Activated B cell treated with CpG ODN at 0.5 μM for 24 hours (primary cell): Measurements from ENCODE around the gene CAPRIN1. TPM values are rescaled to one million over a fixed set of nuclear protein-coding genes. Genes with fewer than 3 reads are reported as not detected.

Experiments used
- ATAC-seq: fragments of 200-7000 bp; cut with Tn5 transposase; one replicate; pipeline ENCODE4 v1.10.0; 2021; ENCODE audit warnings: low read depth, mild to moderate bottlenecking, moderate library complexity
- CTCF ChIA-PET: fragments of 350-600 bp; sonication (Branson Sonifier 250); formaldehyde crosslinking; loops from one replicate; lab custom pipeline; 2021; ENCODE audit warnings: antibody characterized with exemption; lab: Charles Lee
- POLR2A ChIA-PET: fragments of 350-600 bp; sonication (Branson Sonifier 250); formaldehyde crosslinking; loops from one replicate; lab custom pipeline; 2021; ENCODE audit warnings: antibody characterized with exemption; lab: Charles Lee
- DNase-seq: peaks from one replicate; pipeline ENCODE4 v3.0.0; 2022
- H3K27ac Mint-ChIP-seq: one replicate; pipeline ENCODE4 v1.8.0; 2020; ENCODE audit warnings: mixed read lengths
- H3K27me3 Mint-ChIP-seq: one replicate; pipeline ENCODE4 v1.8.0; 2021; ENCODE audit warnings: mixed read lengths
- H3K36me3 Mint-ChIP-seq: one replicate; pipeline ENCODE4 v1.8.0; 2021; ENCODE audit warnings: low read depth, mixed read lengths
- H3K4me1 Mint-ChIP-seq: one replicate; pipeline ENCODE4 v1.8.0; 2021; ENCODE audit warnings: mixed read lengths
- H3K4me3 Mint-ChIP-seq: one replicate; pipeline ENCODE4 v1.8.0; 2020; ENCODE audit warnings: mild to moderate bottlenecking, mixed read lengths
- H3K9me3 Mint-ChIP-seq: one replicate; pipeline ENCODE4 v1.8.0; 2020; ENCODE audit warnings: mixed read lengths
- CTCF ChIP-seq: fragments of 200-600 bp; IDR thresholded peaks from one replicate; pipeline ENCODE4 v1.8.0; 2022; ENCODE audit warnings: antibody characterized with exemption, mild to moderate bottlenecking
- intact Hi-C: fragments of 100-400 bp; cut with micrococcal nuclease; formaldehyde crosslinking; loops from one replicate; pipeline ENCODE4 v1.15.1; 2024
- total RNA-seq: library from RNA; stranded (reverse); gene quantifications from 2 replicates; pipeline ENCODE4 v1.2.3, GENCODE V29; 2022

The CAPRIN1 gene
- total RNA-seq, 1 donor from 2014 or later, result 158 TPM

DNA sequence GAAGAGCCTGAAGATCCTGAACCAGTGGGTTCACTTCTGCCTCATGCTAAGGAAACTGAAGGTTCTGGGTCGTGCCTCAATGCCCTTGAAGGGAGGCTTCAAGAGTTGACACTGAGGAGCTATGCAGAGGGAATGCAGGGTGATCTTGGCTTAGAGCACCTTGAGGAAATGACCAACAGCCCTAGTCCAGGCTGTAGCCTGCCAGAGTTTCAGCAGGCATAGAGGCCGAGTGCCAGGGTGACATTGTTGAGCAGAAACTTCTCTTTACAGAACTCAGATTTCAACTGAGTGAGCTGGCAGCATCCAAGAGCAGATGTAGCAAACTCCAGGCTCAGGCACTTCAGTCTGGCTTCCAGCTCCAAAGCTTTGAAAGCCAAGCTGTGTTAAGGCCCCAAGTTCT lies 23.1 kb upstream of the CAPRIN1 start:
- Mint-ChIP-seq H3K4me3 (no peak overlapping the region), H3K9me3 (peaks cover 2% of the 10 kb centered on the region), H3K36me3 (no peaks in the 10 kb centered on the region), H3K27ac (no peak overlapping the region), H3K27me3 (no peaks in the 10 kb centered on the region), H3K4me1 (no peaks in the 10 kb centered on the region)
- intact Hi-C loops, result no loop called here
- ATAC-seq, result no peak
- POLR2A ChIA-PET, result interaction anchor here (1.2 kb wide), 1 partner anchor 23 kb away, joined by 4 read pairs; the partner anchor contains the start of gene CAPRIN1
- no peak for TF ChIP-seq CTCF
- CTCF ChIA-PET, result no interaction called here
- no peak for DNase-seq

- ChIA-PET CTCF (no interaction called here), POLR2A (no interaction called here)
- no peaks in the 10 kb centered on the region for H3K4me1 Mint-ChIP-seq
- no peak overlapping the region for H3K4me3 Mint-ChIP-seq
- H3K27ac Mint-ChIP-seq, result no peak overlapping the region
- no peak for TF ChIP-seq CTCF
- no peaks in the 10 kb centered on the region for H3K27me3 Mint-ChIP-seq
- ATAC-seq (no peak), DNase-seq (no peak)
- peaks cover 2% of the 10 kb centered on the region for H3K9me3 Mint-ChIP-seq
- no peaks in the 10 kb centered on the region for H3K36me3 Mint-ChIP-seq
- intact Hi-C loops, result no loop called here
Measured at GRCh38 chr11:34029176-34029575, 22.4 kb upstream of the CAPRIN1 start.

- H3K4me3 Mint-ChIP-seq, result no peak overlapping the region
- no peaks in the 10 kb centered on the region for H3K27me3 Mint-ChIP-seq
- H3K9me3 Mint-ChIP-seq, result peaks cover 2% of the 10 kb centered on the region
- ChIA-PET CTCF (no interaction called here), POLR2A (no interaction called here)
- TF ChIP-seq CTCF, result no peak
- no peaks in the 10 kb centered on the region for H3K4me1 Mint-ChIP-seq
- no peak overlapping the region for H3K27ac Mint-ChIP-seq
- no peak for ATAC-seq
- H3K36me3 Mint-ChIP-seq, result no peaks in the 10 kb centered on the region
- intact Hi-C loops, result no loop called here
- DNase-seq, result no peak
Measured at GRCh38 chr11:34030382-34030781, 21.1 kb upstream of the CAPRIN1 start.

DNA sequence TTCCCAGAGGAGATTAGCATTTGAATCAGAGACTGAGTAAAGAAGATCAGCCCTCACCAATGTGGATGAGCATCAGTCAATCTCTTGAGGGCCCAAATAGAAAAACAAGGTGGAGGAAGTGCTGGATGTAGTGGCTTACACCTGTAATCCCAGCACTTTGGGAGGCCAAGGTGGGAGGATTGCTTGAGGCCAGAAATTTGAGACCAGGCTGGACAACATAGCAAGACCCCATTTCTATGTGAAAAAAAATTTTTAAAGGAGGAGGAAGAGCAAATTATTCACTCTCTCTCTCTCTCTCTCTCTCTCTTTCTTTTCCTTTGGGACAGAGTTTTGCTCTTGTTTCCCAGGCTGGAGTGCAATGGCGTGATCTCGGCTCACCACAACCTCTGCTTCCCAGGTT lies 18.1 kb upstream of the CAPRIN1 start:
- Mint-ChIP-seq H3K27ac (no peak overlapping the region), H3K36me3 (no peaks in the 10 kb centered on the region), H3K4me3 (no peak overlapping the region), H3K4me1 (no peaks in the 10 kb centered on the region), H3K27me3 (no peaks in the 10 kb centered on the region), H3K9me3 (peaks cover 2% of the 10 kb centered on the region)
- DNase-seq (no peak), ATAC-seq (no peak)
- ChIA-PET CTCF (no interaction called here), POLR2A (no interaction called here)
- TF ChIP-seq CTCF, result no peak
- intact Hi-C loops, result no loop called here

GRCh38 chr11:34034053-34034452 lies 17.5 kb upstream of the CAPRIN1 start:
- DNase-seq (no peak), ATAC-seq (no peak)
- intact Hi-C loops, result no loop called here
- Mint-ChIP-seq H3K4me1 (no peaks in the 10 kb centered on the region), H3K4me3 (no peak overlapping the region), H3K9me3 (peaks cover 2% of the 10 kb centered on the region), H3K27me3 (no peaks in the 10 kb centered on the region), H3K36me3 (no peaks in the 10 kb centered on the region), H3K27ac (no peak overlapping the region)
- ChIA-PET POLR2A (no interaction called here), CTCF (no interaction called here)
- no peak for TF ChIP-seq CTCF
